Sigmoid colon (tissue), 4 donors: ENCODE data around the gene OGFOD1.

Source experiments
- CTCF ChIP-seq, 4 experiments: fragments of 450-650 bp in 3 of 4; fragments of 200-600 bp in 1 of 4; IDR thresholded peaks; one replicate each; pipeline ENCODE4 v1.5.1; 2016 to 2019; ENCODE audit warnings: antibody characterized with exemption in 4 of 4, mild to moderate bottlenecking in 3 of 4, moderate library complexity in 2 of 4
- EP300 ChIP-seq, 4 donors: sonication (generic); formaldehyde crosslinking; IDR thresholded peaks; one replicate each; pipeline ENCODE4 v1.6.1; 2017; ENCODE audit warnings: antibody characterized with exemption in 4 of 4
- POLR2A ChIP-seq, 2 donors: fragments of 450-650 bp; IDR thresholded peaks; one replicate each; pipeline ENCODE4 v1.6.1; 2016; ENCODE audit warnings: antibody characterized with exemption in 2 of 2, mild to moderate bottlenecking in 2 of 2, moderate library complexity in 2 of 2
- POLR2AphosphoS5 ChIP-seq, 4 donors: sonication (generic); formaldehyde crosslinking; IDR thresholded peaks; one replicate each; pipeline ENCODE4 v1.6.1; 2017; ENCODE audit warnings: antibody characterized with exemption in 4 of 4

GRCh38 chr16:56426585-56426984 lies 24.8 kb upstream of the OGFOD1 start:
- TF ChIP-seq CTCF (IDR thresholded peaks at IDR 0.05) (no peak), POLR2A (IDR thresholded peaks at IDR 0.05) (no peak), POLR2AphosphoS5 (IDR thresholded peaks at IDR 0.05) (no peak), EP300 (IDR thresholded peaks at IDR 0.05) (no peak)
